Ramos (cell line): ENCODE results near the gene RHO.
"Not testable (repeated sequence)": the region's sequence is repeated elsewhere in the genome, so short reads cannot be mapped to it uniquely, and the experiment has no call there.

Experiments used
- in situ Hi-C: fragments of 300-500 bp; cut with MboI; formaldehyde crosslinking; loops from one replicate; pipeline ENCODE4 v1.14.3; 2022; ENCODE audit warnings: low sequenced_read_pairs; ENCODE audit not compliant: unreplicated experiment

RHO gene

DNA sequence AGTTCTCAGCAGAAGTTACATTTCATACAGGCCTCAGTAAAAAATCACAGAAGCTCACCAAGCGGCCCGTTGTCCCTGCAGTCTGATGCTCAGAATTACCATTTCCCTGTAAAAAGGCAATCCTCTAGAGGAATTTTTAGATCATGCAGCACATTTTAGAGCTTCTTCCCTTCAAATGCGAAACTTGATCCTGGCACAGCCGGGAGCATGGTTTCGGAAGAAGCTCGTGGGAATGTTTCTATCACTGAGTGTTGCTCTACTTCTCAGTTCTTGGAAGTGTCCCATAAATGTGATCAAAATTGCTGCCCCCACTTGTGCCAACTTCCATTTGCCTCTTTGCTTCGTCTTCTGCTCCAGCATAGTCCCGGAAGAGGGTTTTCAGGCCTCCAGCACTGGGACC lies 10.8 kb downstream of the RHO start:
- in situ Hi-C loops = no loop called here

DNA sequence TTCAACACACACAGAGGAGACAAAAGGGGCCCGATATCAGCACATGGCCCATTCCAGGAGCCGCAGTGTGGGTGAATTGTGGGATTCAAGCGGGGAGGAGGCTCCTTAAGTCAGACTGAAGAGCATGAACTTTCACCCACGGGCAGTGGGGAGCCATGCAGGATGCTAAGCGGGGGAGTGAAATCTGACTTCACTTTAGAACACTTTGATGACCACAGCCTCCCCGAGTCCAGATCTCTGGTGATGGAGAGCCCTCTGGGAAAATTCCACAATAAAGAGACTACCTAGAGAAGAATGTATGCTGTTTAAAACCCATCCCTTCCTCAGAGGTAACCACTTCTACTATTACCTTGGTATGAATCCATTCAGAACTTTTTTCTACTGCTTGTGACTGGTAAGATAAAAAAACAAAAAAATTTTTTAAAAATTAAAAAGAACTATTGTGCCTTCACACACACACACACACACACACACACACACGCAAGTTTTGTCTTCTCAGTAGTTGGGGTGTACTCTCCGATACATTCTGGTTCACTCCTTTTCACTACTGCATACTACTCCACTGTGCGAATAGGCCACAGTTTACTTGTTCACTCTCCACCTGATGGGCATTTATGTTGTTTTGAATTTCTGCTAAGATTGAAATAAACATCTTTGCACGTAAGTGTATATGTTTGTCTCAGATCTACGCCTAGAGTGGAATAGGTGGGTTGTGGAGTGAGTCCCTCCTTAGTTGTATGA lies 12.5 kb downstream of the RHO start:
- in situ Hi-C loops = no loop called here

DNA sequence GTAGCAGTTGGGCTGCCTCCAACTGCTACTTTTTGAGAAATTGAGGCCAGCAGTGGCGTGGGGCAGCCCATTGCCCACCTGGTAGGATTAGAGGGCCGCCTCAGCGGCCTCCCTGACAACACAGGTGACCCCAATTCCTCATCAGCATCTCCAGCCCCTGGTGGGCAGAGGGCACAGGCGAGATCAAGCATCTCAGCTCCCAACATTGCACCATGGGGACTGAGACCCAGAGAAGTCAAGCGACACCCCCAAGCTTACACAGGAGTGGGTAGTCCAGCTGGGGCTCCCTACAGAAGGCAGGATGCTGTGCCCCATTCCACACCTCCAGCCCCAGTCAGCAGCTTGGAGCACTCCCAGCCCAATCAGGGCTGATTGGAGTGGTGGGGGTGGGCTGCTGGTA lies 14.3 kb downstream of the RHO start:
- in situ Hi-C loops = no loop called here

DNA sequence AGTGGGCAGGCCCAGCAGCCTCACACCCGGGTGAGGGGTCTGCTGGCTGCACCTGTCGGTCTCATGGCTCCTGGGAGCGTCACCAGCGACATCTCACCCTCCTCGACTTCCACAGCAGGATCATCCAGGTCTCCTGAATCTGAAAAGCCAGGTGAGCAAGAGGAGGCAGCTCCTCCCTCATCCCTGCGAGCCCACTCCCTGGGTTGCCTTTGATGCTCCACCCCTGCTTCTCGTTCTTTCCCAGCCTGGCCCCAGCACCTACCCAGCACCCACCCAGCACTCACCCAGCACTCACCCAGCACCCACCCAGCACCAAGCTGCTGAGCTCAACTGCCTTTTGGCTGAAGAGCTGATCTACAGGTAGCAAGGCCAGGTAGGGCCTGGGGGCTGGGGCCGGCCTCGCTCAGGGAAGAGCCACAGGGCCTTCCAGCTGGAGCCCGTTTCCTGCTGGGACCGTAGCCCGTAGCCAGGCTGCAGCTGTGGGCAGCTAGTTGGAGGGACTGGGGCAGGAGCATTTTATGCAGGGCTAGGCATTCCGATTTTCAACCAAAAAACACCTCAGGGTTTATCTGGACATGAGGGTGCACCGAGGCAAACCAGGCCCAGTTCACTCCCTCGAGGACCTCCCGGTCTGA lies 14.8 kb downstream of the RHO start, which contains the start of gene H1-8:
Gene H1-8, plus strand, starts transcription at position 20 of the 635 bp plus-strand sequence. Its CDS starts 44 bp downstream, at position 64.
- in situ Hi-C loops = no loop called here

DNA sequence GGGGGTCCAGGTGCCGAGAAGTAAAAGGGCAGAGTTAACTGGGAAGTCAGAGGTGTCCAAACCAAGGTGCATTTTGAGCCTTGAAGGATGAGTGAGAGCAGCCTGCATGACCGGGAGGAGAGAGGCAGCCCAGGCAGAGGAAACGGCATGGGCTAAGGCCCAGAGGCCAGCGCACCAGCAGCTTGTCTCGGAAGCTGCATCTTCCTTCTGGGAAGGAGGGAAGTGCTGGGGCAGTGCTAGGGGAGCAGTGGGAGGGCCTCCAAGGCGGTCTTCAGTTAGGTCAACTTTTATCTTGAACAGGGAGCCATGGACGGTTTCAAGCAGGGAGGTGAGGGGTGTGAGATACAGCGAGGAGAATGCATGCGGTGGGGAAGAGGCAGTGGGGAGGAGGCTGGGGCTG lies 15.6 kb downstream of the RHO start:
- in situ Hi-C loops = no loop called here

DNA sequence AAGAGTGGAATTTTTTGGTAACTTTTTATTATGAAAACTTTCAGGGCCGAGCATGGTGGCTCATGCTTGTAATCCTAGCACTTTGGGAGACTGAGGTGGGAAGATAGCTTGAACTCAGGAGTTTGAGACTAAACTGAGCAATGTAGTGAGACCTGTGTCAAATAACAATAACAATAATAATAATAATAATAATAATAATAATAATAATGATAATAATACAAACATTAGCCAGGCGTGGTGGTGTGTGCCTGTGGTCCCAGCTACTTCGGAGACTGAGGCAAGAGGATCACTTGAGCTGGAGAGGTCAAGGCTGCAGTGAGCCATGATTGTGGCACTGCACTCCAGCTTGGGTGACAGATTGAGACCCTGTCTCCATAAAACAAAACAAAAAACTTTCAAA lies 17.5 kb downstream of the RHO start:
- in situ Hi-C loops = not testable (repeated sequence)

DNA sequence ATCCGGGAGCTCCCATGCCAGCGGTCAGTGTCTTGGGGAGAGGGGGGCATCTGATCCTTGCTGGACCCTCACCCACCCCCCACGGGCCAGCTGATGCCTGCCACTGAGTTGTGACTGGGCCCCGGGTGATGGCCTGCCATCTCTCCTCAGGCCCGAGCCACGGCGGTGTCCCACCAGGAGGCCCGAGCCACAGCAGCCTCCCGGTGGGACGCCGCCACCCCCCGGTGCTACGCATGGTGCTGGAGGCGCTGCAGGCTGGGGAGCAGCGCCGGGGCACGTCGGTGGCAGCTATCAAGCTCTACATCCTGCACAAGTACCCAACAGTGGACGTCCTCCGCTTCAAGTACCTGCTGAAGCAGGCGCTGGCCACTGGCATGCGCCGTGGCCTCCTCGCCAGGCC lies 18.8 kb downstream of the RHO start:
- in situ Hi-C loops = no loop called here

DNA sequence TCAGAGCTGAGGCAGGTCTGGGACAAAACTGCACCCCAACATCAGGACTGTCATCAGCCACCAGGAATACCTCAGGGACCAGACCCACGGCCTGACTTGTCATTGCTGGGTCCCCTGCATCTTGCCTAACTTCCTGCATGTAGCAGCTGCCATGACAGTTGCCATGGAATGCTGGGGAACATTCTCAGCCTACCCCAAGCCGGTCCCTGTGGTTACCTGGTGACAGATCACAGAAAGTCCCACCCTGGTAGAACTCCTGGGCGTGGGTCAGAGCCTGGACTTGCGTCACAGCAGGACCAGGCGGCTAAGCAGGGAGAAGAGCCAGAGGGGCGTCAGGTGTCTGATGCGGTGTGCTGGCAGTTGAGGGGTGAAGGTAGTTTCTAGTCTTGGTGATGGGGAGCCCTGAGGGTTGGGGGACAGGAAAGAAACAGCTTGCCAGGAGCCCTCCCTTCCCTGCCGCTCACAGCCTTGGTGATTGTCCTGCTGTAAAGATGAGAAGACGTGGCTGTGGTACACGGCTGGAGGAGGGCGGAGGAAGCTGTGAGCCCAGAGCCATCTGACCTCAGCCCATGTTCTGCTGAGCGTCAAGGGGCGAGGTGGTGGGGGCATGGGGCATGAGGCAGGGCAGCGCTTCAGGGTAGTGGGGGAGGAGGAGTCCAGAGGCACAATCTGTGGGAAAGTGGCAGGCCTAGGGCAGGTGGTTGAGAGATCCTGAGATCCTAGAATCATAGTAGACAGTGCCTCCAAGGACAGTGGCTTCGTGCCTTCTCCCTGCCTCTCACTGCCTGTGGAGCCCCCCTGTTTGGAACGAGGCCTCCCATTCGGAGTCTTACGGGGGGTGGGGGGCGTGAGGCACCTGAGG lies 19.9 kb downstream of the RHO start:
- in situ Hi-C loops = no loop called here

DNA sequence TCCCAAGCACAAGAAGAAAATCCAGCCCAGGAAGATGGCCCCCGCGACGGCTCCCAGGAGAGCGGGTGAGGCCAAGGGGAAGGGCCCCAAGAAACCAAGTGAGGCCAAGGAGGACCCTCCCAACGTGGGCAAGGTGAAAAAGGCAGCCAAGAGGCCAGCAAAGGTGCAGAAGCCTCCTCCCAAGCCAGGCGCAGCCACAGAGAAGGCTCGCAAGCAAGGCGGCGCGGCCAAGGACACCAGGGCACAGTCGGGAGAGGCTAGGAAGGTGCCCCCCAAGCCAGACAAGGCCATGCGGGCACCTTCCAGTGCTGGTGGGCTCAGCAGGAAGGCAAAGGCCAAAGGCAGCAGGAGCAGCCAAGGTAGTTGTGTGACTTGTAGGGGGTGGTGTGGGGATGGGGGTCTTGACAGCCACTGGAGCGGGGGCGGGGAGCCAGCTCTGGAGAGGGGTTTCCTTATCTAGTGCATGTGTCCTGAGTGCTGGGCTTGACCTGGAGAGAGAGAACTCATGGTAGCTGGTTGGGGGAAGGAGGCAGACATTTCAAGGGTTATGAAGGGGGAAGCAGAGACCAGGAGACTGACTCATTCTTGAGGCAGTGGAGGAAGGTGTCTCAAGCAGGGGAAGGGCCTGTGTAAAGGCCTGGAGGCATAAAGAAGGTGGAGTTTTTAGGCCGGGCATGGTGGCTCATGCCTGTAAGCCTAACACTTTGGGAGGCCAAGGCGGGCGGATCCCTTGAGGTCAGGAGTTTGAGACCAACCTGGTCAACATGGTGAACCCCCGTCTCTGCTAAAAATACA lies 20.8 kb downstream of the RHO start:
- in situ Hi-C loops = no loop called here

DNA sequence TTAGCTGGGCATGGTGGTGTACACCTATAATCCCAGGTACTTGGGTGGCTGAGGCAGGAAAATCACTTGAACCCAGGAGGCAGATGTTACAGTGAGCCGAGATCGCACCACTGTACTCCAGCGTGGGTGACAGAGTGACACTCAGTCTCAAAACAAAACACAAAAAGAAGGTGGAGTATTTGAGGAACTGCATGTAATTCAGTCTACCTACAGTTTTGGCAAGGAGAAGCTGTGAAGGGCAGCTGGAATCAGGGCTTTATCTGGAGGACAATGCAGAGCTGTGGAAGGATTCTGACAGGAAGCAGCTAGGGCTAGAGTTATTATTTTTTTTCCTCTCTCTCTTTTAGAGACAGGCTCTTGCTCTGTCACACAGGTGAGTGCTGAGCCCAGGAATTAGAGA lies 21.4 kb downstream of the RHO start:
- in situ Hi-C loops = no loop called here

DNA sequence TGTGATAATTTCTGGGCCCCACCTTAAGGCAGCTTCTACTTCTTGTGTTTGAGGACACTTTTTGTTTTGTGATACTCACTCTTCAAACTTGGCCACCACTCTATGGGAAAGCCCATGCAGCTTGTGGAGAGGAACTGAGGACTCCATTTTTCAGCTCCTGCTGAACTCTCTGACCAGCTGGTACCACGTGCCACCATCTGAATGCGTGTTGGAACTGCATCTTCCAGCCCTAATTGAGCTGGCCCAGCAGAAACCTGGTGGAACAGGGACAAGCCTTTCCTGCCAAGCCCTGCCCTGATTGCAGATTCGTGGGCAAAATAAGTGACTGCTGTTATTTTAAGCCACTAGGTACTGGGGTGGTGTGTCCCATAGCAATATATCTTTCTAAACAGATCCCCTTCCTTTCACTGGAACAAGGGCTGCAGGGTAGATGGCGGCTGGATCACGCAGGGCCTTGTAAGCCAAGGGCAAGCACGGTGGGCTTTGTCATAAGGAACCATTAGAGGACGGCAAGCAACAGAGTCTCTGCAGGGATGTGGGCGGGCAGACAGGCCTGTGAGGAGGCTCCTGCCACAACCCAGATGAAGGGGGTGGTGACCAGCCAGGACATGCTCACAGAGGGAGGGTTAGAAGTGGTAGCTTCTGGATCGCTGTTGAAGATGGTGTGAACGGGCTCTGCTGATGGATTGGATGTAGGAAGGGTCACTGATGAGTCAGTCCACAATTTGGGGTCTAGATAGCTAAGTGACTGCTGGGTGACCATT lies 24.0 kb downstream of the RHO start:
- in situ Hi-C loops = no loop called here

DNA sequence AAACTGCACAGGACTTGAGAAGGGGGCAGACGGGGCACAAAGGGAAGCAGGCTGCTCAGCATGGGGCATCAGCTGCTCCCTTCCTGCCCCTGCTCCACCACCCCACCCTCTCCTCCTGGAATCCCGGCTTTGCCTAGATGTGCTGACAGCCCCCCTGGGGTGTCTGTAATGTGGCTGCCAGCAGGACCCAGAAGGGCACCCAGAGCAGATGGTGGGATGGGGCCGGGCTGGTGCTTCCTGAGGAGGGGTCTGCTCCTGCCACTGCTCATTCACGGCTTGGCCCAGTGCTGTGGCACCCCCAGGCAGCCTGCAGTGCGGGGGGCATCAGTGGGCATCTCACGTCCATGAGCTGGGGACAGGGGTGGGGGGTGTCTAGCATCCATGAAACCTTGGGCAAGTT lies 24.7 kb downstream of the RHO start:
- in situ Hi-C loops = no loop called here

DNA sequence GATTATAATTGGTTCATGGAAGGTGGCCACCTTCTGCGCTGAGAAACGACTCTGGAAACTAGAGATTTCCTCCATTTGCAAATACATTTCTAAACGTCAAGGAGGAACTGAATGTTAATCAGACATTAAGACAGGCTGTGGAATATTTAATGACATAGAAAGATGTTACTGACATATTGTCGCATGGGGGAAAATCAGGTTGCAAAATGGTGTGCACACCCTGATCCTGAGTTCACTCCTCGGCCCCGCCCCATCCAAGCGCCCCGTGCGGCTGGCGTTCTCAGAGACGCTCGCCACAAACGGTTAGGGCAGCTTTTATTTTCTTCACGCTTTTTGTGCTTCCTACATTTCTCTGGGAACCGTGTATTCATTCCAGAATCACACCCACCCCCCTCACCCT lies 25.3 kb downstream of the RHO start:
- in situ Hi-C loops = no loop called here

DNA sequence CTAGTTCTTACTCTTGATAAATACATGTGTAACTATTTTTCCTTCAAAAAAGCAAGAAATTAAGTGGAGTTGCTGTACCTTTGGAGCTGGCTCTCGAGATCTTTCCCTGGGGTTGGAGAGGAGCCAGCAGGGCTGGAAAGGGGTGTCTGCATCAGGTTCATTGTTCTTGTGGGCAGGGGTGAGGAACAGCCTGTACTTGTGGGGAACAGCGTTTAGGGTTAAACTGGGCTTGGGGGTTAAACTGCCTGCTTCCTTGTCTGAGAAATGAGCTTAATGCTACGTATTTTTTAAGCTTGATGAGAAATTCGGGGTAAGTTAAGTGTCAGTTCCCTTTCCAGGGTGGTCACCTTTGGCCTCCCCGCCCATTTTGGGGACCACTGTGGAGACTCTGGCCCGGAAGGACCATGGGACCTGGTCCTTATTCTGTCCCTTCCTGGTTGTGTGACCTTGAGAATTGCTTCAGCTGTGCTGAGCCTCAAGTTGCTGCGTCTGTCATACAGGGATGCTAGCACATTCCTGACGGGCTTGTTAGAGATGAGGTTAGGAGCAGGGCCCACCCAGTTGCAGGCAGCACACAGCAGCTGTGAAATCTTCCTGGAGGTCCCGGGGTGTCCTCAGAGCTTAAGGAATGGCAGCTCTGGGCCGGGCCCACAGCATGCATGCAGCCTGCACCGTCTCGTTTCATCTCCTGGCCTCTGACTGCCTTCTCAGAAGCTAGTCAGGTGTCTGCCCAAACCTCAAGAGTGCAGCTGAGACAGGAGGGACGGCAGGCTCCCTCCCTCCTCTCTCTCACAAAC lies 26.1 kb downstream of the RHO start:
- in situ Hi-C loops = no loop called here

DNA sequence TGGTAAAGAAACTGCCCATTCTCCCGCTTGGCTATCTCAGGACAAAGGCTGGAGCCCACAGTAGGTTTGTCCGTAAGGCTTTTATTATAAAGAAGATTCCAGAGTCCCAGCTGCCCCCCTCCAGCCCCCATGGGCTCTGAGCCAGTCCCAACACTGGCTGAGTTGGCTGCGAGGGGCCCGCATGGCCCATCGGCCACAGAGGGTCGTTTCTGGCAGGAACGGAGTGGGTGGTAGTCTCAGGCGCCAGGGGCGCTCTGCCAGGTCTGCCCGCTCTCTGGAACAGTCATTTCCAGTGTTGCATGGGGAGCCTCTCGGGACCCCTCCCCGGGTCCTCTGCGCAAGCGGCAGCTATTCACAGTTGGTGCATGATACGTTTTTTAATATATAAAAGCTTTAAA lies 26.7 kb downstream of the RHO start:
- in situ Hi-C loops = no loop called here

DNA sequence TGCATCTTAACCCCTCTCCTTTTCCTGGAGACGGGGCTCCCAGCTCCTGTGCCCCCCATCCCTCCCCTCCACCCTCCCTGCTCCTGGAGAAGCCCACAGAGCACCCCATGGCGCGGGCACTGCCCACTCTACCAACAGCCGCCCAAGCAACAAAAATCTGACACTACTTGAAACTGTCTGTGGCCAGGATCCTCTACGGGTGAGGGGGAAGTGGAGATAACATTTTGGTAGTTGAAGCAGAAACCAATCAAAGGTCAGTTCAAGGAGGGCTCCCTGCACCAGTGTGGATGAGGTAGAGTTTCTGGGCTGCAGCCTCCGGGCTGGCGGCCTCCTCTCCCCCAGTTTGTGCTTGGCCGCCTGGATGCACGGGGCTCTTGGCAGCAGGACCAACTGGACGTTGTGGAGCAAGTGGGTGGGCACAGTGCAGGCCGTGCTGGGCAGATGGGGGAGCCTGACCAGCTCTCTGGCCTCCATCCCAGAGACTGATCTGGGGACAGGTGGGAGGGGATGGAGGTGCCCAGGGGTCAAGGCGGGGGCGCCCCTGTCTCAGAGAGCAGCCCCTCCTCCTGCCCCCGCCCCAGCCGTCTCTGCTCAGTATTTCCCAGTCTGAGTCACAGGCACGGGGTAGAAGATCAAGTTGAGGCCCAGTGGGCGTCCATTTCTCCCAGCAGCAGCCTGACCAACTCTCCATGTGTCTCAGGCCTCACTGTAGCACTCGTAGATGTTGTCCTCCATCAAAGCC lies 27.3 kb downstream of the RHO start:
- in situ Hi-C loops = no loop called here

DNA sequence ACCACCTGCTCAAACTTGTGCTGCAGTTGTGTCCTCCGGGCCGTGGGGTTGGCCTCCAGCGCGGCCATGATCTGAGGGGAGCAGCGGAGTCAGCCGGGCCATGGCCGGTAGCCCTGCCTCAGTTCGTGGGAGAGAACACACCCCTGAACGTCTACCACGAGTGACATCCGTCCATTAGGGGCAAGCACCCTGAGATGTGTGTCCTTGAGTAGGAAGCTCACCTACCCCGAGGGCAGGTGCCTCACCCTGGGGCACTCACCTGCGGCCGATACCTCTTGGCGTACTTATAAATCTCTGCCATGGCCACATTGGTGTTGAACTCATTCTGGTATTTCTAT lies 27.9 kb downstream of the RHO start:
- in situ Hi-C loops = no loop called here

DNA sequence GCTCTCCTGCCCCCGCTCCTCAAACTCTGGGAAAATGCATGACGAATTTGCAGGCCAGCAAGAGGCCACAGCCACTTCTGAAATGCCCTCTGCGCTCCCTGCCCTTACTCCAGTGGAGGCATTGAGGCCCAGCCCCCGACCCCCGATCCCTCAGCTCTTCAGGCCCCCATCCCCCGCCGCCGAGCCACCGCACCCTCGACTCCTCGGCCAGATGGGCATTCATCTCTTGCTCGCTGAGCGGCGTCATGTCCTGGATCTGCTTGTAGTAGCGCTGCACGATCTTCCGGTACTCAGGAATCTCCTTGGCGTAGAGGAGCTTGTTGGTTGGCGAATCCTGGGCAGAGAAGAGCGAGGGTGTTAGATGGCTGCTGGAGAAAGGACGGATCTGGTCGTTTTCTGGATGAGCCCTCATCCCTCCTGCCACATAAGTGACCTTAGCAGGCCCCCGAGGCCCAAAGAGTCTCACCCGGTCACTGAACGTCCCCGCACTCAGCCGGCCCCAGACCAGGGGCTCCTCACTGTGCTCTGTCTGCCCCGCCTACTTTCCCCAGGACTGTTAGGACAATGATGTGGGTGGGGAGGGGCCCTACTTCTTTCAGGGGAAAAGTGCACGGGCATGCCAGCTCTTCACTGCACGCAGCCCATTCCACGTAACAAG lies 28.6 kb downstream of the RHO start:
- in situ Hi-C loops = no loop called here
